Measurements from ENCODE around the gene SCGB1D4.
"Not testable (repeated sequence)": the region's sequence is repeated elsewhere in the genome, so short reads cannot be mapped to it uniquely, and the experiment has no call there.

The SCGB1D4 gene

GRCh38 chr11:62341588-62341987 lies 42.7 kb upstream of the SCGB1D4 start:
- H3K4me2 ChIP-seq (ENCODE audit: low read length) = no peak overlapping the region
- H3K79me2 ChIP-seq (ENCODE audit: low read length) = peaks cover 4% of the 10 kb centered on the region; the same call in 1 of the 2 replicates
- peaks cover 11% of the 10 kb centered on the region for H3K4me1 ChIP-seq (ENCODE audit: low read length)
- no peaks in the 10 kb centered on the region for H4K20me1 ChIP-seq (ENCODE audit: insufficient read depth, low read length)
- H3K27me3 ChIP-seq (ENCODE audit: low read depth, low read length) = no peaks in the 10 kb centered on the region
- H3K4me3 ChIP-seq (ENCODE audit: low read length) = no peak overlapping the region
- TF ChIP-seq EZH2phosphoT487 (IDR thresholded peaks at IDR 0.05; ENCODE audit: low read depth) = no peak
- peaks cover 4% of the 10 kb centered on the region for H3K36me3 ChIP-seq (replicated peaks; ENCODE audit: low read depth, low read length)
- no peak overlapping the region for H2AFZ ChIP-seq (ENCODE audit: low read depth, low read length)
- H3K9ac ChIP-seq (ENCODE audit: low read length) = no peak overlapping the region
- no peak overlapping the region for H3K27ac ChIP-seq (ENCODE audit: low read length)
- H3K9me3 ChIP-seq (ENCODE audit: insufficient read depth, low read length) = no peaks in the 10 kb centered on the region

GRCh38 chr11:62340269-62340901 lies 41.5 kb upstream of the SCGB1D4 start:
- no peak overlapping the region for H2AFZ ChIP-seq (ENCODE audit: low read depth, low read length)
- no peak overlapping the region for H3K27ac ChIP-seq (ENCODE audit: low read length)
- TF ChIP-seq EZH2phosphoT487 (IDR thresholded peaks at IDR 0.05; ENCODE audit: low read depth) (no peak), CTCF (IDR thresholded peaks at IDR 0.05; ENCODE audit: low read depth, low read length) (peak; percentile 81)
- H3K9ac ChIP-seq (ENCODE audit: low read length) = no peak overlapping the region
- H3K4me3 ChIP-seq (ENCODE audit: low read length) = no peak overlapping the region
- peaks cover 11% of the 10 kb centered on the region for H3K4me1 ChIP-seq (ENCODE audit: low read length)
- H3K4me2 ChIP-seq (ENCODE audit: low read length) = no peak overlapping the region
- H3K36me3 ChIP-seq (replicated peaks; ENCODE audit: low read depth, low read length) = peaks cover 4% of the 10 kb centered on the region
- no peaks in the 10 kb centered on the region for H3K9me3 ChIP-seq (ENCODE audit: insufficient read depth, low read length)
- peaks cover 5% of the 10 kb centered on the region; the same call in 1 of the 2 replicates for H3K27me3 ChIP-seq (ENCODE audit: low read depth, low read length)
- peaks cover 4% of the 10 kb centered on the region; the same call in 1 of the 2 replicates for H3K79me2 ChIP-seq (ENCODE audit: low read length)
- H4K20me1 ChIP-seq (ENCODE audit: insufficient read depth, low read length) = no peaks in the 10 kb centered on the region

DNA sequence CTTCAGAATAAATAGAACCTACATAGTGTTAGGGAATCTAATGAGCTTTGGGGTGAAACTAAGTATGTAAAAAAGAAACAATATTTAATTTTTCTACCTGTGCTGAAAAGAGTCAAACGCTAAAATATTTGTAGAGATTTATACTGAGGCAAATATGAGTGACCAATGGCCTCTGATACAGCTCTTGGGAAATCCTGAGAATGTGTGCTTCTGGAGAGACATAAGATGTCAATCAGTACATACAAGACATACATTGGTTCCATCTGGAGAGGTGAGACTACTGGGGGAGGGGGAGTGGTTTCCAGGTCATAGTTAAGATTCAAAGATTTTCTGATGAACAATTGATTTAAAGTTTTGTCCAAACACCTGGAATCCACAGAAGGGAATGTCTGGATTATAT lies 39.3 kb upstream of the SCGB1D4 start:
- H3K9me3 ChIP-seq (ENCODE audit: insufficient read depth, low read length) = no peaks in the 10 kb centered on the region
- peaks cover 8% of the 10 kb centered on the region; the same call in 1 of the 2 replicates for H3K27me3 ChIP-seq (ENCODE audit: low read depth, low read length)
- TF ChIP-seq EZH2phosphoT487 (IDR thresholded peaks at IDR 0.05; ENCODE audit: low read depth) (no peak), CTCF (IDR thresholded peaks at IDR 0.05; ENCODE audit: low read depth, low read length) (no peak)
- no peaks in the 10 kb centered on the region for H3K36me3 ChIP-seq (replicated peaks; ENCODE audit: low read depth, low read length)
- peak overlapping the region; percentile 77; the same call in 1 of the 2 replicates for H2AFZ ChIP-seq (ENCODE audit: low read depth, low read length)
- peak overlapping the region; percentile 89 for H3K4me3 ChIP-seq (ENCODE audit: low read length)
- H3K9ac ChIP-seq (ENCODE audit: low read length) = peak overlapping the region; percentile 72
- H4K20me1 ChIP-seq (ENCODE audit: insufficient read depth, low read length) = no peaks in the 10 kb centered on the region
- H3K4me1 ChIP-seq (ENCODE audit: low read length) = peaks cover 11% of the 10 kb centered on the region
- peaks cover 4% of the 10 kb centered on the region; the same call in 1 of the 2 replicates for H3K79me2 ChIP-seq (ENCODE audit: low read length)
- no peak overlapping the region for H3K27ac ChIP-seq (ENCODE audit: low read length)
- peak overlapping the region; percentile 96 for H3K4me2 ChIP-seq (ENCODE audit: low read length)

DNA sequence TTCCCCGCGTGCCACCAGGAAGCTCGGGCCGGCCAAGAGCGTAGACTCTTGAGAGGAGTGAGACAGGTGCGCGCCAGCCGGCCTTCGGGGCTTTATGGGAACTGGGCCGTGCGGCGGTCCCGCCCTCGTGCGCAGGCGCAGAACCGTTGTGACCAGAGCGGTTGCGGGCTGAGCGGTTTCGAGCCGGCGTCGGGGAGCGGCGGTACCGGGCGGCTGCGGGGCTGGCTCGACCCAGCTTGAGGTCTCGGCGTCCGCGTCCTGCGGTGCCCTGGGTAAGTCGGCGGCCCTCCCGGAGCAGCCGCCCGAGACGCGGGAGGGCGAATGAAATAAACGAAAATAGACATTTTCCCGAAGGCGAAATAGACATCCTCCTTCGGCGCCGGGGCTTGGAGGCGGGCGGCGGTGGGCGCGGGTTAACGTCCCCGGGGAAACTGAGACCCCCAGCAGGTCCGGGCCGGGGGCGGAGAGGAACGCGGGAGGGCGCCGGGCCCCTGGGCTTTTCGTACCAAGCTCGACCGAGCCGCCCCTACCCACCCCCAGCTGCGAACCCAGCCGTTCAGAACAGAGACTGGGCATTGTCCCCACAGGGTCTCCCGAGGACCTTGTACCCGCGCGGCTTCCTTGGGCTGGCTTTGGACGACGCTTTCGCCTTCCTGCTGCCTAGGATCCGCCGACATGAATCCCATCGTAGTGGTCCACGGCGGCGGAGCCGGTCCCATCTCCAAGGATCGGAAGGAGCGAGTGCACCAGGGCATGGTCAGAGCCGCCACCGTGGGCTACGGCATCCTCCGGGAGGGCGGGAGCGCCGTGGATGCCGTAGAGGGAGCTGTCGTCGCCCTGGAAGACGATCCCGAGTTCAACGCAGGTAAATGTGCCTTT lies 38.7 kb upstream of the SCGB1D4 start, which contains the start of gene ASRGL1:
ASRGL1 (plus strand) TSS at position 146 of the 879 bp plus-strand sequence; CDS start at position 676, 530 bp downstream.
- Histone ChIP-seq H3K36me3 (replicated peaks; ENCODE audit: low read depth, low read length) (no peaks in the 10 kb centered on the region), H2AFZ (ENCODE audit: low read depth, low read length) (peak within 1 kb of the TSS; percentile 77), H3K4me1 (ENCODE audit: low read length) (peaks cover 11% of the 10 kb centered on the region), H3K79me2 (ENCODE audit: low read length) (peaks cover 4% of the 10 kb centered on the region; the same call in 1 of the 2 replicates), H3K9me3 (ENCODE audit: insufficient read depth, low read length) (no peaks in the 10 kb centered on the region), H3K9ac (ENCODE audit: low read length) (peak within 1 kb of the TSS; percentile 72), H3K27me3 (ENCODE audit: low read depth, low read length) (peaks cover 11% of the 10 kb centered on the region), H3K27ac (ENCODE audit: low read length) (no peak within 1 kb of the TSS), H3K4me2 (ENCODE audit: low read length) (peak within 1 kb of the TSS; percentile 96), H4K20me1 (ENCODE audit: insufficient read depth, low read length) (no peaks in the 10 kb centered on the region), H3K4me3 (ENCODE audit: low read length) (peak within 1 kb of the TSS; percentile 89)
- TF ChIP-seq CTCF (IDR thresholded peaks at IDR 0.05; ENCODE audit: low read depth, low read length) = no peak
- no peak for TF ChIP-seq EZH2phosphoT487 (IDR thresholded peaks at IDR 0.05; ENCODE audit: low read depth)

DNA sequence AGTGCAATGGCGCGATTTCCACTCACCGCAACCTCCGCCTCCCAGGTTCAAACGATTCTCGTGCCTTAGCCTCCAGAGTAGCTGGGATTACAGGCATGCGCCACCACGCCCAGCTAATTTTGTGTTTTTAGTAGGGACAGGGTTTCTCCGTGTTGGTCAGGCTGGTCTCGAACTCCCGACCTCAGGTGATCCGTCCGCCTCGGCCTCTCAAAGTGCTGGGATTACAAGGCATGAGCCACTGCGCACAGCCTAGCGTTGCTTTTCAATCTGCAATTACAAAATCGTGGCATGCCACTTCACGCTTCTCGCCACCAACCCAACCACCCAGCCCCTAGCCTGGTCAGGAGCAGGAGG lies 38.1 kb upstream of the SCGB1D4 start:
- H3K79me2 ChIP-seq (ENCODE audit: low read length); H3K9me3 ChIP-seq (ENCODE audit: insufficient read depth, low read length); H3K36me3 ChIP-seq (replicated peaks; ENCODE audit: low read depth, low read length); H3K27ac ChIP-seq (ENCODE audit: low read length); H4K20me1 ChIP-seq (ENCODE audit: insufficient read depth, low read length): not testable (repeated sequence)
- H3K9ac ChIP-seq (ENCODE audit: low read length) = peak overlapping the region; percentile 72
- peaks cover 17% of the 10 kb centered on the region for H3K27me3 ChIP-seq (ENCODE audit: low read depth, low read length)
- H3K4me1 ChIP-seq (ENCODE audit: low read length) = peaks cover 11% of the 10 kb centered on the region
- peak overlapping the region; percentile 77 for H2AFZ ChIP-seq (ENCODE audit: low read depth, low read length)
- peak overlapping the region; percentile 89 for H3K4me3 ChIP-seq (ENCODE audit: low read length)
- peak overlapping the region; percentile 96 for H3K4me2 ChIP-seq (ENCODE audit: low read length)
